PFSK-1 (cell line): ENCODE measurements around the gene SPATA3.

ENCODE experiments used
- POLR2AphosphoS5 ChIP-seq: IDR thresholded peaks from 2 replicates; pipeline ENCODE4 v1.6.1; 2012; ENCODE audit warnings: low read depth, mild to moderate bottlenecking, control low read depth, low read length, moderate library complexity
- REST ChIP-seq, 2 experiments: IDR thresholded peaks; 2 replicates each; pipeline versions ENCODE4 v1.6.1 to v1.8.0; 2011 to 2012; ENCODE audit warnings: low read depth in 2 of 2, low read length in 2 of 2, control low read depth in 1 of 2, inconsistent platforms in 1 of 2, mild to moderate bottlenecking in 1 of 2, moderate library complexity in 1 of 2; ENCODE audit not compliant: insufficient read depth in 1 of 2
- SIN3A ChIP-seq: IDR thresholded peaks from 2 replicates; pipeline ENCODE4 v1.6.1; 2012; ENCODE audit warnings: mild to moderate bottlenecking, low read length, moderate library complexity, borderline replicate concordance; ENCODE audit not compliant: insufficient read depth
- TAF1 ChIP-seq: IDR thresholded peaks from 2 replicates; pipeline ENCODE4 v1.6.1; 2012; ENCODE audit warnings: low read length, control low read depth, borderline replicate concordance; ENCODE audit not compliant: insufficient read depth

GRCh38 chr2:231000211-231000904 is 4.4 kb downstream of the SPATA3 start:
- TF ChIP-seq REST (IDR thresholded peaks at IDR 0.05; ENCODE audit: insufficient read depth in 1 of 2, low read depth in 2 of 2, low read length in 2 of 2), result no peak
- TF ChIP-seq SIN3A, result no peak
- no peak for TF ChIP-seq POLR2AphosphoS5
- TF ChIP-seq TAF1, result no peak
